HepG2 (cell line): Measurements from ENCODE around the gene SHLD3. TPM values are rescaled to one million over a fixed set of nuclear protein-coding genes. Genes with fewer than 3 reads are reported as not detected.
A peak's percentile ranks its signal among the peaks of the same experiment; 100 is the strongest.

Source experiments
- AFF4 ChIP-seq: sonication (generic); formaldehyde crosslinking; IDR thresholded peaks from 2 replicates; pipeline ENCODE4 v1.4.0; 2020; ENCODE audit warnings: missing genetic modification reagents
- CREB1 ChIP-seq, 2 experiments: fragments of 450-650 bp in 1 of 2; IDR thresholded peaks; 2 replicates each; pipeline ENCODE4 v1.6.1; 2016 to 2017; ENCODE audit warnings: control low read depth in 1 of 2, mild to moderate bottlenecking in 1 of 2, missing compliant biosample characterization in 1 of 2, missing genetic modification characterization in 1 of 2
- E2F1 ChIP-seq: sonication (generic); formaldehyde crosslinking; IDR thresholded peaks from 2 replicates; pipeline ENCODE4 v1.5.0; 2020; ENCODE audit warnings: missing genetic modification reagents
- FLYWCH1 ChIP-seq: sonication (generic); formaldehyde crosslinking; IDR thresholded peaks from 2 replicates; pipeline ENCODE4 v1.8.1; 2023; ENCODE audit warnings: mild to moderate bottlenecking, missing genetic modification reagents
- FOXO1 ChIP-seq: sonication (generic); formaldehyde crosslinking; IDR thresholded peaks from 2 replicates; pipeline ENCODE4 v1.4.0; 2020; ENCODE audit warnings: missing genetic modification reagents
- GZF1 ChIP-seq: sonication (generic); formaldehyde crosslinking; IDR thresholded peaks from 2 replicates; pipeline ENCODE4 v1.5.1; 2020; ENCODE audit warnings: mild to moderate bottlenecking, missing genetic modification reagents
- KDM6A ChIP-seq: IDR thresholded peaks from 2 replicates; pipeline ENCODE4 v1.6.1; 2016; ENCODE audit warnings: low read depth
- KLF12 ChIP-seq: sonication (generic); formaldehyde crosslinking; IDR thresholded peaks from 2 replicates; pipeline ENCODE4 v1.4.0; 2020; ENCODE audit warnings: missing genetic modification reagents, borderline replicate concordance
- NCOA1 ChIP-seq: sonication (generic); formaldehyde crosslinking; IDR thresholded peaks from 2 replicates; pipeline ENCODE4 v1.9.0; 2021; ENCODE audit warnings: missing genetic modification reagents
- NCOR1 ChIP-seq: fragments of 200-600 bp; sonication (generic); IDR thresholded peaks from 2 replicates; pipeline ENCODE4 v1.7.0; 2017; ENCODE audit warnings: antibody characterized with exemption, low read length, borderline replicate concordance
- POGK ChIP-seq: sonication (generic); formaldehyde crosslinking; conservative IDR thresholded peaks from 2 replicates; pipeline ENCODE4 v1.8.0; 2022; ENCODE audit warnings: mild to moderate bottlenecking, moderate library complexity, missing genetic modification reagents
- SP2 ChIP-seq: sonication (generic); formaldehyde crosslinking; IDR thresholded peaks from 2 replicates; pipeline ENCODE4 v1.5.1; 2020; ENCODE audit warnings: mild to moderate bottlenecking, missing genetic modification reagents
- SRF ChIP-seq: IDR thresholded peaks from 2 replicates; pipeline ENCODE4 v1.6.1; 2011; ENCODE audit warnings: mild to moderate bottlenecking, low read depth, low read length, moderate library complexity
- ZNF101 ChIP-seq: sonication (generic); formaldehyde crosslinking; IDR thresholded peaks from 2 replicates; pipeline ENCODE4 v1.4.0; 2020; ENCODE audit warnings: mild to moderate bottlenecking, low read depth, missing genetic modification reagents, borderline replicate concordance
- ZNF562 ChIP-seq: sonication (generic); formaldehyde crosslinking; IDR thresholded peaks from 2 replicates; pipeline ENCODE4 v1.8.0; 2022; ENCODE audit warnings: missing genetic modification reagents, borderline replicate concordance
- ZNF597 ChIP-seq: sonication (generic); formaldehyde crosslinking; IDR thresholded peaks from 2 replicates; pipeline ENCODE4 v1.5.0; 2020; ENCODE audit warnings: missing genetic modification reagents
- ZNF614 ChIP-seq: IDR thresholded peaks from 2 replicates; pipeline ENCODE4 v1.6.1; 2018; ENCODE audit warnings: missing biosample characterization, missing genetic modification reagents, inconsistent platforms, borderline replicate concordance
- ZNF7 ChIP-seq: IDR thresholded peaks from 2 replicates; pipeline ENCODE4 v1.6.1; 2016; ENCODE audit warnings: missing biosample characterization, missing genetic modification reagents
- ZNF724P ChIP-seq: sonication (generic); formaldehyde crosslinking; IDR thresholded peaks from 2 replicates; pipeline ENCODE4 v1.8.0; 2022; ENCODE audit warnings: missing genetic modification reagents, borderline replicate concordance
- ZNF781 ChIP-seq: sonication (generic); formaldehyde crosslinking; IDR thresholded peaks from 2 replicates; pipeline ENCODE4 v1.5.1; 2020; ENCODE audit warnings: borderline replicate concordance, mild to moderate bottlenecking, missing genetic modification reagents; ENCODE audit errors: not compliant biosample characterization
- ZNF816 ChIP-seq: sonication (generic); formaldehyde crosslinking; IDR thresholded peaks from 2 replicates; pipeline ENCODE4 v1.8.0; 2022; ENCODE audit warnings: missing genetic modification reagents, mild to moderate bottlenecking, borderline replicate concordance
- ZNF83 ChIP-seq: sonication (generic); formaldehyde crosslinking; IDR thresholded peaks from 2 replicates; pipeline ENCODE4 v1.4.0; 2020; ENCODE audit warnings: missing genetic modification reagents, mild to moderate bottlenecking, borderline replicate concordance
- polyA plus RNA-seq, 8 experiments: library from polyadenylated mRNA; depleted of rRNA in 3 of 8; stranded (reverse) in 7 of 8; unstranded in 1 of 8; fragments of >200 nt; fragmentation: Illumina TruSeq in 4 of 8; extraction: Trizol in 4 of 8; gene quantifications; 2 replicates each; pipeline versions ENCODE4 v1.2.1 to v1.2.3, GENCODE V29; 2011 to 2016; ENCODE audit warnings: low read depth in 4 of 8, missing spikeins in 1 of 8, mixed read lengths in 1 of 8; ENCODE audit not compliant: insufficient read depth in 1 of 8
- total RNA-seq, 5 experiments: library from RNA; depleted of rRNA; stranded (reverse); fragments of >200 nt; fragmentation: Illumina TruSeq; extraction: Trizol; gene quantifications; 2 replicates each; pipeline ENCODE4 v1.2.3, GENCODE V29; 2016; ENCODE audit warnings: low read depth in 1 of 5

SHLD3 gene
- total and polyA plus RNA-seq, 2 of the 13 experiments (the other 11 are each of a cell fraction or from before 2014, with no cell fraction given), result 3.6 to 6.8 TPM

- TF ChIP-seq POGK (CRISPR knock-in tag), result no peak
- TF ChIP-seq ZNF562 (CRISPR knock-in tag), result no peak
- no peak for TF ChIP-seq AFF4
- TF ChIP-seq ZNF816 (CRISPR knock-in tag), result no peak
- TF ChIP-seq NCOA1 (CRISPR knock-in tag), result no peak
- no peak for TF ChIP-seq ZNF597 (CRISPR knock-in tag)
- TF ChIP-seq E2F1, result no peak
- TF ChIP-seq KLF12 (CRISPR knock-in tag), result no peak
- TF ChIP-seq ZNF614 (CRISPR knock-in tag), result peak; percentile 27; the same call in 1 of the 2 replicates
- no peak for TF ChIP-seq SP2 (CRISPR knock-in tag)
- no peak for TF ChIP-seq GZF1 (CRISPR knock-in tag)
- TF ChIP-seq ZNF101 (CRISPR knock-in tag), result no peak
- no peak for TF ChIP-seq ZNF83
- TF ChIP-seq CREB1 (IDR thresholded peaks at IDR 0.05), result no peak
- peak; percentile 62 for TF ChIP-seq CREB1 (CRISPR knock-in tag; IDR thresholded peaks at IDR 0.05)
- no peak for TF ChIP-seq SRF
- TF ChIP-seq ZNF7 (CRISPR knock-in tag), result no peak
- TF ChIP-seq ZNF724P, result no peak
- TF ChIP-seq KDM6A (CRISPR knock-in tag), result no peak
- no peak for TF ChIP-seq ZNF781 (CRISPR knock-in tag)
- no peak for TF ChIP-seq FLYWCH1 (CRISPR knock-in tag)
- no peak for TF ChIP-seq NCOR1
- TF ChIP-seq FOXO1 (CRISPR knock-in tag), result peak; percentile 84
These were observed 729 bp upstream of the SHLD3 start, which contains the start of gene TRIM23 (continued) for GRCh38 chr5:65624025-65624570.
